Measurements from ENCODE around the gene IGFBP1.
"Not testable (repeated sequence)": the region's sequence is repeated elsewhere in the genome, so short reads cannot be mapped to it uniquely, and the experiment has no call there.

IGFBP1 gene

DNA sequence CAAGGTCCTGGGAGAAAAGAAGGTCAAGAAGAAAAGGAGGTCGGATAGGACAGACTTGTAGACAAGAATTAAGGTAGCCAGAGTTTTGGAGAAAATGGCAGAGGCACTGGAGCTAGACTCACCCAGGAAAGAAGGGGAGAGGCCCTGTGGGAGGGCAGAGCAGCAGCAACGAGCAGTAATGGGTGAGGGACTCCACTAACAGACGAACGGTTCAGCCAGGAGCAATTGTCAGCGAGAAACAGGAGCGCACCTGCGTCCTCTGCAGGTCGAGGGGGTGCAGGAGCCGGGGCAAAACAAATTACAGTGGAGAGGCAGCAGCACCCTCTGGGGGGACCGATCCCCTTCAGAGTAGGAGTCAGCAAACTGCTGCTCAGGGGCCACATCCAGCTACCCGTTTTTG, 51.3 kb downstream of the IGFBP1 start:
- DNase-seq: no peak

GRCh38 chr7:45940237-45940781, 52.0 kb downstream of the IGFBP1 start:
- not testable (repeated sequence) for DNase-seq

DNA sequence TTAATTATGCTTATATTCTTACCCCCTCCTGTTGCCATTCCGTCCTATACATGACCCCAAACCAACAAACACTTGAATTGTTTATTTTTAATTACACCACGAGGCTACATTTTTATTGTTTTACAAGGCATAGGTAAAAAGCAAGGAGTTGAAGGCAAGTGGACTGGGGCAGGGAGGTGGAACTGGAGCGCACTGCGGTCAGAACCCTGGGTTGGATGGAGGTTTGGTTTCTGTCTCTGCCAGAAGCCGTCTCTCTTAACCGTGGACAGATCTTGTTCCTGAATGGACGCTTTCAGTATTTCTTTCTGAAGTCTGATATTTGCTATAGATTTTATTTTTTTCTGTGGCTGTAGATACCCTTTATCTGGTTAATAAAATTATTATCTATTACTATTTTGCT, 52.7 kb downstream of the IGFBP1 start:
- no peak for DNase-seq
